ENCODE results near the gene APOBEC3A.
"Not testable (repeated sequence)": the region's sequence is repeated elsewhere in the genome, so short reads cannot be mapped to it uniquely, and the experiment has no call there.

APOBEC3A gene

GRCh38 chr22:38963291-38963738, 5.9 kb downstream of the APOBEC3A start:
- not testable (repeated sequence) for DNase-seq

DNA sequence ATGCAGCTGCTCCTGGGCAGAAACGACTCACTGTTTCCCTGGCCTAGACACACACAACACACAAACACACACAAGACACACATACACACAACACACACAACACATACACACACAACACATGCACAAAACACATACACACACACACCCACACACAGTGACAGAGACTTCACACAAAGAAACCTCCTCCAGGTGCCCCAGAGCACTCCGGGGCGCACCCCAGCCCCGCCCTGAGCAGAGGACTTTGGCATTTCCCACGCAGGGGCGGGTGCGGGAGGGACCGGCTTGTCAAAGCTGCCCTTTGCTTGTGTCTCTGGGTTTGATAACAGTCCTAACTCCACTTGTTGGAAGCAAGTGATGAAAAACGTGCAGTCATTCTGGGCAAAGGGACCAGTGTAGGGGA, 6.5 kb downstream of the APOBEC3A start:
- no peak for DNase-seq

GRCh38 chr22:38964306-38964705, 6.9 kb downstream of the APOBEC3A start:
- DNase-seq = no peak

DNA sequence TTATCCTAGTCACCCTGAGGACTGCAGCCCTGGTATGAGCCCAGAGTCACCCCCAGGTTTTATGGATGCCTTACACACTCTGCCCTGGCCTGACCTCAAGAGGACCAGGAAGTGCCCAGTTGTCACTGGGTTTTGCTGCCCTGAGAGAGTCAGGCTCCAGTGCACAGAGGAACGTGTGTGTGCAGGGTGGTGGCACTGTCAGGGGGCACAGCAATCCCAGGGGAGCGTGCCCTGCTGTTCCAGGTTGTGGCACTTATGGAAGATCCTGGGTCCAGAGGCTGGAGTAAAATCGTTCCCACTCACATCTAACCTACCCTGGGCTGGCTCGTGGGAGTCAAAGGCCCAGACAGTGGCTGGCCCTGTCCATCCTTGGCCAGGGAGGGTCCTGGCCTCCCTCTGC, 7.6 kb downstream of the APOBEC3A start:
- DNase-seq = no peak

DNA sequence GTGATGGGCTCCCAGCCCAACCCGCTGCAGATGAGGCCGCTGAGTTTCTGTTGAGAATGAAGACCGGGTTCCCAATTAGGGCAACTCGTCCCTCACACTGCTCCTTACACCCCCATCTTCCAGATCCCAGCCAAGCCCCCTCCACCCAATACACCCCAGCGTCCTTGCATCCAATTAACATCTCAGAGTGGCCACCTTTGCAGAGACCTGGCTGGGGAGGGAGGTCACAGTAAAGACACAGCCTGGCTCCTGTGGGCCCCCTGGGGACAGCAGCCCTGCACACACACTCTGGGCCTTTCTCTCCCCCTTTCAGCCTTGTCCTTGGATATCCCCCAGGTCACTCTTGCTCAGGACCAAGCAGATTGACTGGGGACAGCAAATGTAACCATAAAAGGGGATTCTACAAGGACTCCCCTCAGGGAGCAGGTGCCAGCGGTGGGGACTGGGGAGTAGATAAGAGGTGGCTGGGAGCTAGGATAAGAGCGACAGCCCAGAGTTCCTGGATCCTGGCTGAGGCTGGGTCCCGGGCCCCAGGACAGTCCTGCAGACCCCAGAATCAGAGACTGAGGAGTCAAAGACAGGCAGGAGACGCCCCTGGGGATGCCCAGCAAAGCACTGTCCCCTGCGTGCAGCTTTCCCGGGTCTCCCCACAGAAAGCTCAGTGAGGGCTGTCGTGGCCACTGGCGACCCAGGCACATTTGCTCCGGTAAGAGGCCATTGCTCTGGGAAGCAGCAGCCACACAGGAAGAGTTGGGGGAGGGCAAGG, 8.4 kb downstream of the APOBEC3A start:
- no peak for DNase-seq

- no peak for DNase-seq
Measured at GRCh38 chr22:38966380-38966702, 8.9 kb downstream of the APOBEC3A start.

DNA sequence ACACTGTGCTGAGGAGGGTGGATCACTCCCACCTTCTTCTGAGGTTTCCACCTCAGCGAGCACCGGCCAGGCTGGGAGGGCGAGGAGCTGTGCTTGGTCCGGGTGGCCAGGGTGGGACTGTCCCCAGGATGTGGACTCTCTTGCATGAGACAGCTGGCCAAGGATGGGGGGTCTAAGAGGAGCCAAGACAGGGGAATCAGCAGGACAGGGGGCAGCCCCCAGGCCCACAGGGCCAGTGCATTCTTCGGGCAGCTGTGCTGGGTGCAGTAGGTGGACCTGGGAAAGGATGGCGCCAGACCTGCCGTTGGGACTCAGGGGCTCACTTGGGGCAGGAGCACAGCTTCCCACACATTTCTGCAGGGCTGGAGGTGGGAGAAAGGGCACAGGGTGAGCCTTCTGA, 9.5 kb downstream of the APOBEC3A start:
- DNase-seq = no peak

DNA sequence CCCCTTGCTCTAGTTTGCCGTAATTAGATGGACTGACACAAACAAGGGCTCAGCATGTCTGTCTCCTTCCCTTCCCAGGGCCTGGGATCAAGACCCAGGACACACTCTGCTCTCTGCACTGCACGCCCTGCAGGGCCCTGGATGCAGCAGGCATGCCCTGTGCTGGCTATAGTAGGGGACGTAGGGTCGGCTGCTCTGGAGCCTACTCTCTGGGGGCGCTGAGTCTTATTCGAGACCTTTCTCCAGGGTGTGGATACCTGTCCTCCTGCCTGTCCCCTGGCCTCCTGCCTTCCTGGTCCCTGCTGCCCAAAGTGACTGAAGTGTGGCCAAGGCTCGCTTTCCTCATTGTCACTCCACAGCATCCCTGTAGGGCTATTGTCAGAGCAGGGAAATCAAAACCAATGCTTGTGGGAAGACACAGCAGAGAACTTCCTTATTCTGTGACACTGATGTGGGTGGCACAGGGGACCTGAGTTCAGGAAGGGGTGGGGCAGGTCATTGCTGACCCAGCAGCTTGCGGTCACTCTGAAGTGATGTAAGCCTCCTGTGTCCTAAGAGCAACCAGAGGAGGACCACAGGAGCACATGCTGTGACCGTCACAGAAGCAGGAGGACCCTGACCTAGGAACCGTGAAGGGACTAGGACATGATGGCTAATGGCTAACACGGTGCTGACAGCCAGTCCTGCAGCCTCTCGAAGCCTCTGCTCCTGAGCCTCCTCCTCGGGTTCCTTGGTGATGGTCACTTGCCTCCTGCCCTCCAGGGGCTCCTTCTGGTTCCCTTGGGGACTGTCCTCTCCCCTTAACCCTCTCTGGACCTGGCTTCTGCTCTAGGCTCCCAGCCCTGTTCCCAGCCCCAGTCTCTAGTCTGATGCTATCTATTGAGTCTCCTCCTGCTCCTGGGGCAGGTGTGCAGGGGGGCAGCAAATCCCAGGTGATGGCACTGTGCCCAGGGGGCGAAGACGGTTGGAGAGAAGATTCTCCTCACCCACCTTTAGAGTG, 10.3 kb downstream of the APOBEC3A start:
- no peak for DNase-seq

GRCh38 chr22:38968801-38969200, 11.4 kb downstream of the APOBEC3A start:
- DNase-seq = no peak

GRCh38 chr22:38970551-38970950, 13.1 kb downstream of the APOBEC3A start:
- no peak for DNase-seq

GRCh38 chr22:38971202-38971601, 13.8 kb downstream of the APOBEC3A start:
- no peak for DNase-seq

DNA sequence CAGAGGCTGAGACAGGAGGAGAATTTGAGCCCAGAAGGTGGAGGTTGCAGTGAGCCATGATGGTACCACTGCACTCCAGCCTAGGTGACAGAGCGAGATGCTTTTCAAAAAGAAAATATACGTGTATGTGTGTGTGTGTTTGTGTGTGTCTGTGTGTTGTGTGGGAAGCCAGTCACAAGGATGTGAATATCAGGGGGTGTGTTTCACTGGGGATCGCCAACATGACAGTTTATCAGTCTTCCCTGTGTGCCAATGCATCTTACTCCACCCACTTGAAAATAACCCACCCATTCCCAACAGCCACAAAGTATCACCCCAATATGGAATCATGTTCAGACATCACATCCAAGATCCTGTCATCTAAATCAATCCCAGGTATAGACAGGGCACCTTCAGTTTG, 14.4 kb downstream of the APOBEC3A start:
- no peak for DNase-seq

DNA sequence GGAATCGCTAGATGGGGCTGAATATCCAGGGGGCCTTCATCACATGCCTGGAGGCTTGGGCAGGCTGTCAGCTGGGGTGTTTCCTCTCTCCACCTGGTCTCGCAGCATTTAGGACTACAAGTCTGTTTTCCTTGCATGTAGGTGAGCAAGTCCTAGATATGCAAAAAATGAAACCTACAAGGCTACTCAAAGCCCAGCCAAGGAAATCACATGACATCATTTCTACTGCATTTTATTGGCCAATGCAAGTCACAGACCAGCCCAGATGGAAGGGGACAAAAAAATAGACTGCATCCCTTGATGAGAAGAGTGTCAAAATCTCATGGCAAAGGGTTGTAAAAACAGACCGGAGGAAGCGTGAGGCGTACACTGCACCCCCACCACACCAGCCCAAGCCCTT, 15.1 kb downstream of the APOBEC3A start:
- DNase-seq = no peak

- peak; percentile 27 to 67 for DNase-seq
Measured at GRCh38 chr22:38973289-38974169, 16.1 kb downstream of the APOBEC3A start.

DNA sequence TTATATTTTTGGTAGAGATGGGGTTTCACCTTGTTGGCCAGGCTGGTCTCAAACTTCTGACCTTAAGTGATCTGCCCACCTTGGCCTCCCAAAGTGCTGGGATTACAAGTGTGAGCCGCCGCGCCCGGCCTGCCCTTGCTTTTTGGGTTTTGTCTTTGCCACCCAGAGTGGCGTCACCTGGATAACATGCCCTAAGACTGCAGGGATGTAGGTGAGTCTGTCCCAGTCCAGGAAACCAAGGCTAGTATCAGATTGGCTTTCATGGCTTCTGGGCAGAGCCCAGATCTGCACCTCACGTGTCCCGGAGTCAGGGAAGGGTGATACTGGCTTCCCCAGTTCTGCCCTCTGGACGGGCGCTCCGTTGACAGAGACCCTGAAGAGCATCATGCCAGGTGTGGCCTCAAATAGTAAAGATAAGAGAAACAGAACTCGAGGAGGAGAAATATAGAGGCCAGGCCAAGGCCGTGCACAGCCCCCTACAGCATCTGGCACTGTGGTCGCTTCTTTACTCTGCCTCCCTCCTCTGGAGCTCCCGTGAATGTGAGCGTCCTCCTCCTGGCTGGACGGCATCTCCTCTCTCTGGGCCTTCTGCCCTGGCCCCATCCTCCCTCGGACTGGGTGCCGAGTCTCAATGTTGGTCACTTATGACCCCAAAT, 16.9 kb downstream of the APOBEC3A start:
- no peak for DNase-seq

- DNase-seq = no peak
Measured at GRCh38 chr22:38974826-38975175, 17.4 kb downstream of the APOBEC3A start.

- DNase-seq = not testable (repeated sequence)
Measured at GRCh38 chr22:38977289-38977688, 19.9 kb downstream of the APOBEC3A start.

DNA sequence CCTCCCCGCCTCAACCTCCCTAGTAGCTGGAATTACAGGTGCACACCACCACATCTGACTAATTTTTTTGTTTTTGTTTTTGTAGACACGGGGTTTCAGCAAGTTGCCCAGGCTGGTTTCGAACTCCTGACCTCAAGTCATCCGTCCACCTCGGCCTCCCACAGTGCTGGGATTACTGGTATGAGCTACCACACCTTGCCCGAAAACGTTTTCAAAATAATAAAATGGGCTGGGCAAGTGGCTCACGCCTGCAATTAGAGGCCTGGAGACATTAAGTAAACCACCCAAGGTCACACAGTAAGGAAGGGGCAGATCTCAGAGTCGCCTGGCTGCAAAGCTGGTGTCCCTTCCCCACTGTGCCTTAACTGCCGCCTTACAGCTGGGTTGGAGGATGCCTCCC, 23.2 kb downstream of the APOBEC3A start:
- not testable (repeated sequence) for DNase-seq

GRCh38 chr22:38981005-38981991, 23.9 kb downstream of the APOBEC3A start:
- no peak for DNase-seq

- peak; percentile 42 to 56 for DNase-seq
Measured at GRCh38 chr22:38981992-38982927, 24.9 kb downstream of the APOBEC3A start, which contains the start of gene APOBEC3B. APOBEC3B (plus strand) TSS chr22:38982347; CDS start chr22:38982454, 107 bp downstream.

Data from activated CD4-positive, alpha-beta T cell treated with anti-CD3 and anti-CD28 coated beads for 4 hours (primary cell).